HG02798 (cell line): Measurements from ENCODE around the gene IFIT3.
"Not testable (repeated sequence)": the region's sequence is repeated elsewhere in the genome, so short reads cannot be mapped to it uniquely, and the experiment has no call there.

Experiments used
- ATAC-seq: cut with Tn5 transposase; IDR thresholded peaks from one replicate; pipeline ENCODE4 v1.9.1; 2021; ENCODE audit warnings: mild to moderate bottlenecking; ENCODE audit not compliant: unreplicated experiment, poor library complexity

The IFIT3 gene

GRCh38 chr10:89331487-89332122, 3.8 kb downstream of the IFIT3 start:
- ATAC-seq: not testable (repeated sequence)

GRCh38 chr10:89332123-89332633, 4.4 kb downstream of the IFIT3 start:
- ATAC-seq: peak; percentile 40

- no peak for ATAC-seq
Observed at GRCh38 chr10:89335226-89335625, 7.4 kb downstream of the IFIT3 start.

- no peak for ATAC-seq
Observed at GRCh38 chr10:89336241-89336640, 8.4 kb downstream of the IFIT3 start.

GRCh38 chr10:89337484-89337883, 9.7 kb downstream of the IFIT3 start:
- ATAC-seq: no peak

GRCh38 chr10:89338713-89339112, 10.9 kb downstream of the IFIT3 start:
- ATAC-seq: no peak

- ATAC-seq: no peak
Observed at GRCh38 chr10:89339875-89340274, 12.1 kb downstream of the IFIT3 start.

- no peak for ATAC-seq
Observed at GRCh38 chr10:89341649-89342048, 13.9 kb downstream of the IFIT3 start.

GRCh38 chr10:89342206-89342958, 14.6 kb downstream of the IFIT3 start:
- ATAC-seq: no peak

- no peak for ATAC-seq
Observed at GRCh38 chr10:89343089-89343767, 15.4 kb downstream of the IFIT3 start.

GRCh38 chr10:89344156-89344555, 16.4 kb downstream of the IFIT3 start:
- no peak for ATAC-seq

- no peak for ATAC-seq
Observed at GRCh38 chr10:89345367-89346000, 17.7 kb downstream of the IFIT3 start.

- ATAC-seq: no peak
Observed at GRCh38 chr10:89346405-89347254, 18.8 kb downstream of the IFIT3 start.

- ATAC-seq: no peak
Observed at GRCh38 chr10:89347701-89348457, 20.1 kb downstream of the IFIT3 start.

GRCh38 chr10:89348481-89348880, 20.7 kb downstream of the IFIT3 start:
- ATAC-seq: no peak

GRCh38 chr10:89348975-89349374, 21.2 kb downstream of the IFIT3 start:
- no peak for ATAC-seq

GRCh38 chr10:89350631-89351315, 23.0 kb downstream of the IFIT3 start:
- peak; percentile 29 for ATAC-seq

- peak; percentile 89 for ATAC-seq
Observed at GRCh38 chr10:89351412-89351779, 23.6 kb downstream of the IFIT3 start.
